Ishikawa (cell line): ENCODE measurements around the gene CA5B.

Experiments
- CEBPB ChIP-seq: IDR thresholded peaks from 2 replicates; pipeline ENCODE4 v1.6.1; 2012
- CREB1 ChIP-seq: IDR thresholded peaks from 2 replicates; pipeline ENCODE4 v1.6.1; 2012; ENCODE audit warnings: low read depth
- EGR1 ChIP-seq: IDR thresholded peaks from 2 replicates; pipeline ENCODE4 v1.6.1; 2012
- EP300 ChIP-seq: IDR thresholded peaks from 2 replicates; pipeline ENCODE4 v1.6.1; 2012; ENCODE audit warnings: borderline replicate concordance
- FOXM1 ChIP-seq: IDR thresholded peaks from 2 replicates; pipeline ENCODE4 v1.6.1; 2012; ENCODE audit warnings: low read depth, borderline replicate concordance
- NFIC ChIP-seq: IDR thresholded peaks from 2 replicates; pipeline ENCODE4 v1.6.1; 2012
- RAD21 ChIP-seq: IDR thresholded peaks from 2 replicates; pipeline ENCODE4 v1.6.1; 2012; ENCODE audit warnings: low read depth
- TAF1 ChIP-seq: IDR thresholded peaks from 2 replicates; pipeline ENCODE4 v1.6.1; 2012; ENCODE audit warnings: low read depth, mild to moderate bottlenecking
- TCF12 ChIP-seq: IDR thresholded peaks from 2 replicates; pipeline ENCODE4 v1.6.1; 2012; ENCODE audit warnings: low read depth
- YY1 ChIP-seq: IDR thresholded peaks from 2 replicates; pipeline ENCODE4 v1.6.1; 2012; ENCODE audit warnings: low read depth
- TF ChIP-seq, protein P1 (sequence below): IDR thresholded peaks from 2 replicates; pipeline ENCODE4 v1.6.1; 2012; ENCODE audit warnings: low read depth, mild to moderate bottlenecking
- TF ChIP-seq, protein P2 (sequence below): IDR thresholded peaks from 2 replicates; pipeline ENCODE4 v1.6.1; 2012

DNA sequence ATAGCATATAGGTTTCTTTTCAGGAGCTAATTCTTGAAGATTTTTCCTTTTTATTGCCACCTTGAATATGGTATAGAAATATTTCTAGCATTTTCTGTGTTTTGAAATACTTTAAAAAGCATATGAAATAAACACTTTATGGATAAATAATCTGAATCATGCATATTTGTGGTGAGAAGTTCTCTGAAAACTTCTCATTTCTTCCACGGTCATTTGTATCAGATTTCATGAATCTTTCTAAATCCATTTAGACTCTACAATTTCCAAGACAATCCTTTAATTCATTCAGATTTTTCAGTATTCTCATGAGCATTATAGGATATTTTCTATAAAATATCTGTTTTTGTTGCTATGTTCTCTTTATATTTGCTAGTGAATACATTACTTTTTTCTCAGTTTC, 16.2 kb upstream of the CA5B start:
- TF ChIP-seq CREB1 (no peak), EGR1 (no peak), EP300 (no peak), RAD21 (no peak), FOXM1 (no peak), TCF12 (no peak), NFIC (no peak), TAF1 (no peak), CEBPB (no peak), YY1 (no peak)
- TF ChIP-seq, protein P1, sequence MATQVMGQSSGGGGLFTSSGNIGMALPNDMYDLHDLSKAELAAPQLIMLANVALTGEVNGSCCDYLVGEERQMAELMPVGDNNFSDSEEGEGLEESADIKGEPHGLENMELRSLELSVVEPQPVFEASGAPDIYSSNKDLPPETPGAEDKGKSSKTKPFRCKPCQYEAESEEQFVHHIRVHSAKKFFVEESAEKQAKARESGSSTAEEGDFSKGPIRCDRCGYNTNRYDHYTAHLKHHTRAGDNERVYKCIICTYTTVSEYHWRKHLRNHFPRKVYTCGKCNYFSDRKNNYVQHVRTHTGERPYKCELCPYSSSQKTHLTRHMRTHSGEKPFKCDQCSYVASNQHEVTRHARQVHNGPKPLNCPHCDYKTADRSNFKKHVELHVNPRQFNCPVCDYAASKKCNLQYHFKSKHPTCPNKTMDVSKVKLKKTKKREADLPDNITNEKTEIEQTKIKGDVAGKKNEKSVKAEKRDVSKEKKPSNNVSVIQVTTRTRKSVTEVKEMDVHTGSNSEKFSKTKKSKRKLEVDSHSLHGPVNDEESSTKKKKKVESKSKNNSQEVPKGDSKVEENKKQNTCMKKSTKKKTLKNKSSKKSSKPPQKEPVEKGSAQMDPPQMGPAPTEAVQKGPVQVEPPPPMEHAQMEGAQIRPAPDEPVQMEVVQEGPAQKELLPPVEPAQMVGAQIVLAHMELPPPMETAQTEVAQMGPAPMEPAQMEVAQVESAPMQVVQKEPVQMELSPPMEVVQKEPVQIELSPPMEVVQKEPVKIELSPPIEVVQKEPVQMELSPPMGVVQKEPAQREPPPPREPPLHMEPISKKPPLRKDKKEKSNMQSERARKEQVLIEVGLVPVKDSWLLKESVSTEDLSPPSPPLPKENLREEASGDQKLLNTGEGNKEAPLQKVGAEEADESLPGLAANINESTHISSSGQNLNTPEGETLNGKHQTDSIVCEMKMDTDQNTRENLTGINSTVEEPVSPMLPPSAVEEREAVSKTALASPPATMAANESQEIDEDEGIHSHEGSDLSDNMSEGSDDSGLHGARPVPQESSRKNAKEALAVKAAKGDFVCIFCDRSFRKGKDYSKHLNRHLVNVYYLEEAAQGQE = no peak
- TF ChIP-seq, protein P2, sequence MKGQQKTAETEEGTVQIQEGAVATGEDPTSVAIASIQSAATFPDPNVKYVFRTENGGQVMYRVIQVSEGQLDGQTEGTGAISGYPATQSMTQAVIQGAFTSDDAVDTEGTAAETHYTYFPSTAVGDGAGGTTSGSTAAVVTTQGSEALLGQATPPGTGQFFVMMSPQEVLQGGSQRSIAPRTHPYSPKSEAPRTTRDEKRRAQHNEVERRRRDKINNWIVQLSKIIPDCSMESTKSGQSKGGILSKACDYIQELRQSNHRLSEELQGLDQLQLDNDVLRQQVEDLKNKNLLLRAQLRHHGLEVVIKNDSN = no peak
